Kidney tubule cell (primary cell): ENCODE results near the gene CYFIP1.

Experiments used
- DNase-seq: peaks from one replicate; pipeline ENCODE4 v3.0.0-alpha.2; 2018; ENCODE audit warnings: low spot score

Gene CYFIP1

GRCh38 chr15:22888120-22888859 is 91.9 kb downstream of the CYFIP1 start:
- DNase-seq, result peak; percentile 78

- peak; percentile 36 for DNase-seq
Measured at GRCh38 chr15:22887157-22887951, 92.8 kb downstream of the CYFIP1 start.

- DNase-seq, result no peak
Measured at GRCh38 chr15:22885120-22885519, 95.0 kb downstream of the CYFIP1 start.

- DNase-seq, result no peak
Measured at GRCh38 chr15:22884344-22884743, 95.8 kb downstream of the CYFIP1 start.

- DNase-seq, result no peak
Measured at GRCh38 chr15:22883196-22883595, 97.0 kb downstream of the CYFIP1 start.

GRCh38 chr15:22881739-22882440 is 98.3 kb downstream of the CYFIP1 start:
- DNase-seq, result no peak

GRCh38 chr15:22880981-22881738 is 99.0 kb downstream of the CYFIP1 start:
- DNase-seq, result no peak

- no peak for DNase-seq
Measured at GRCh38 chr15:22880068-22880980, 99.8 kb downstream of the CYFIP1 start.

- DNase-seq, result no peak
Measured at GRCh38 chr15:22878103-22878502, 102.1 kb downstream of the CYFIP1 start.

- no peak for DNase-seq
Measured at GRCh38 chr15:22877607-22878006, 102.6 kb downstream of the CYFIP1 start.

- DNase-seq, result no peak
Measured at GRCh38 chr15:22877117-22877516, 103.1 kb downstream of the CYFIP1 start.

GRCh38 chr15:22874966-22875365 is 105.2 kb downstream of the CYFIP1 start:
- DNase-seq, result no peak

- no peak for DNase-seq
Measured at GRCh38 chr15:22874256-22874655, 105.9 kb downstream of the CYFIP1 start.

GRCh38 chr15:22873841-22874240 is 106.3 kb downstream of the CYFIP1 start:
- no peak for DNase-seq

- DNase-seq, result peak; percentile 66
Measured at GRCh38 chr15:22872936-22873701, 107.0 kb downstream of the CYFIP1 start.

GRCh38 chr15:22871481-22872086 is 108.6 kb downstream of the CYFIP1 start:
- no peak for DNase-seq

GRCh38 chr15:22870865-22871264 is 109.3 kb downstream of the CYFIP1 start:
- no peak for DNase-seq

GRCh38 chr15:22869856-22870255 is 110.3 kb downstream of the CYFIP1 start:
- DNase-seq, result no peak

- no peak for DNase-seq
Measured at GRCh38 chr15:22868928-22869327, 111.2 kb downstream of the CYFIP1 start.

- DNase-seq, result no peak
Measured at GRCh38 chr15:22868495-22868894, 111.7 kb downstream of the CYFIP1 start.
